Liver (tissue), 9 donors: Measurements from ENCODE around the gene ANXA3. TPM values are rescaled to one million over a fixed set of nuclear protein-coding genes. Genes with fewer than 3 reads are reported as not detected.

Source experiments
- DNase-seq: peaks from one replicate; pipeline ENCODE4 v3.0.0-alpha.2; 2017; ENCODE audit warnings: low spot score
- H3K27ac ChIP-seq, 2 donors: one replicate each; pipeline ENCODE4 v1.7.0; 2013; ENCODE audit warnings: inconsistent platforms in 2 of 2, low read length in 2 of 2, control low read depth in 1 of 2, low read depth in 1 of 2, mild to moderate bottlenecking in 1 of 2
- H3K27me3 ChIP-seq, 4 donors: one replicate each; pipeline versions ENCODE4 v1.6.1 to v1.7.0; 2013; ENCODE audit warnings: low read length in 3 of 4, inconsistent platforms in 1 of 4, mild to moderate bottlenecking in 1 of 4, moderate library complexity in 1 of 4; ENCODE audit not compliant: control insufficient read depth in 4 of 4, insufficient read depth in 4 of 4
- H3K36me3 ChIP-seq, 4 donors: one replicate each; pipeline versions ENCODE4 v1.6.1 to v1.7.0; 2013; ENCODE audit warnings: low read length in 3 of 4, mild to moderate bottlenecking in 3 of 4, low read depth in 1 of 4, moderate library complexity in 1 of 4; ENCODE audit not compliant: control insufficient read depth in 4 of 4, insufficient read depth in 3 of 4
- H3K4me1 ChIP-seq, 4 donors: one replicate each; pipeline versions ENCODE4 v1.6.1 to v1.7.0; 2013; ENCODE audit warnings: low read length in 3 of 4, mild to moderate bottlenecking in 3 of 4, moderate library complexity in 1 of 4; ENCODE audit not compliant: control insufficient read depth in 4 of 4, insufficient read depth in 4 of 4
- H3K4me3 ChIP-seq, 3 donors: one replicate each; pipeline versions ENCODE4 v1.6.1 to v1.7.0; 2013; ENCODE audit warnings: low read length in 3 of 3, control low read depth in 1 of 3, low read depth in 1 of 3, mild to moderate bottlenecking in 1 of 3
- H3K9ac ChIP-seq, 2 donors: one replicate each; pipeline ENCODE4 v1.7.0; 2013; ENCODE audit warnings: low read length in 2 of 2, mild to moderate bottlenecking in 2 of 2, moderate library complexity in 2 of 2, control low read depth in 1 of 2, low read depth in 1 of 2
- H3K9me3 ChIP-seq, 4 donors: one replicate each; pipeline versions ENCODE4 v1.6.1 to v1.7.0; 2013; ENCODE audit warnings: low read length in 3 of 4; ENCODE audit not compliant: control insufficient read depth in 4 of 4
- ATF3 ChIP-seq: IDR thresholded peaks from 2 replicates; pipeline ENCODE4 v1.6.1; 2016; ENCODE audit warnings: antibody characterized with exemption
- CTCF ChIP-seq: fragments of 150-350 bp; IDR thresholded peaks from 2 replicates; pipeline ENCODE4 v1.5.1; 2017; ENCODE audit warnings: improper control_type of control experiment, low read depth, low read length; ENCODE audit not compliant: missing input control
- EGR1 ChIP-seq, 2 donors: IDR thresholded peaks; 2 replicates each; pipeline ENCODE4 v1.6.1; 2016 to 2018; ENCODE audit warnings: antibody characterized with exemption in 2 of 2, low read depth in 2 of 2
- FOXA1 ChIP-seq: IDR thresholded peaks from 2 replicates; pipeline ENCODE4 v1.6.1; 2016; ENCODE audit warnings: antibody characterized with exemption
- FOXA2 ChIP-seq: IDR thresholded peaks from 2 replicates; pipeline ENCODE4 v1.6.1; 2016; ENCODE audit warnings: antibody characterized with exemption
- GABPA ChIP-seq, 2 donors: IDR thresholded peaks in 1 of 2; conservative IDR thresholded peaks in 1 of 2; 2 replicates each; pipeline ENCODE4 v1.6.1; 2016; ENCODE audit warnings: antibody characterized with exemption in 2 of 2, mild to moderate bottlenecking in 1 of 2, moderate library complexity in 1 of 2
- HNF4G ChIP-seq: IDR thresholded peaks from 2 replicates; pipeline ENCODE4 v1.6.1; 2016; ENCODE audit warnings: antibody characterized with exemption
- JUND ChIP-seq, 2 donors: IDR thresholded peaks; 2 replicates each; pipeline ENCODE4 v1.6.1; 2016; ENCODE audit warnings: antibody characterized with exemption in 2 of 2
- NR2F2 ChIP-seq: IDR thresholded peaks from 2 replicates; pipeline ENCODE4 v1.6.1; 2016; ENCODE audit warnings: antibody characterized with exemption
- RAD21 ChIP-seq, 2 donors: IDR thresholded peaks; 2 replicates each; pipeline ENCODE4 v1.6.1; 2016; ENCODE audit warnings: antibody characterized with exemption in 2 of 2, mild to moderate bottlenecking in 2 of 2
- RXRA ChIP-seq, 2 donors: IDR thresholded peaks; 2 replicates each; pipeline ENCODE4 v1.6.1; 2017 to 2018; ENCODE audit warnings: antibody characterized with exemption in 2 of 2, mild to moderate bottlenecking in 1 of 2
- TAF1 ChIP-seq: conservative IDR thresholded peaks from 2 replicates; pipeline ENCODE4 v1.6.1; 2016; ENCODE audit warnings: antibody characterized with exemption, mild to moderate bottlenecking
- YY1 ChIP-seq: IDR thresholded peaks from 2 replicates; pipeline ENCODE4 v1.6.1; 2016; ENCODE audit warnings: antibody characterized with exemption, mild to moderate bottlenecking
- ZBTB33 ChIP-seq: IDR thresholded peaks from 2 replicates; pipeline ENCODE4 v1.6.1; 2016; ENCODE audit warnings: antibody characterized with exemption
- WGBS: extraction: QIAGEN DNeasy Blood & Tissue Kit; methylation state at CpG from one replicate; pipeline ENCODE4 v1.1.7; 2013; 5-methylcytosine and 5-hydroxymethylcytosine counted together
- polyA plus RNA-seq, 2 donors: library from polyadenylated mRNA; stranded (reverse) in 1 of 2; unstranded in 1 of 2; fragments of 200-250 nt in 1 of 2; fragments of >200 nt in 1 of 2; fragmentation: Nextera tagmentation in 1 of 2; extraction: Ambion mirVana in 1 of 2; gene quantifications; one replicate each; pipeline versions ENCODE4 v1.2.1 to v1.2.3, GENCODE V29; 2013 to 2015
- total RNA-seq, 2 donors: library from RNA; depleted of rRNA; stranded (reverse); fragments of >200 nt; gene quantifications; one replicate each; pipeline ENCODE4 v1.2.3, GENCODE V29; 2014
- TF ChIP-seq, protein P1 (sequence below): IDR thresholded peaks from 2 replicates; pipeline ENCODE4 v1.6.1; 2016; ENCODE audit warnings: antibody characterized with exemption, mild to moderate bottlenecking
- TF ChIP-seq, protein P2 (sequence below): IDR thresholded peaks from 2 replicates; pipeline ENCODE4 v1.6.1; 2016; ENCODE audit warnings: antibody characterized with exemption
- donor health status: healthy.
- donor health status: healthy.
- donor health status: healthy.
- donor health status: healthy.
- donor health status: healthy.

Gene ANXA3
- total and polyA plus RNA-seq, 4 donors: 1.7 to 16.4 (median 3.4) TPM

DNA sequence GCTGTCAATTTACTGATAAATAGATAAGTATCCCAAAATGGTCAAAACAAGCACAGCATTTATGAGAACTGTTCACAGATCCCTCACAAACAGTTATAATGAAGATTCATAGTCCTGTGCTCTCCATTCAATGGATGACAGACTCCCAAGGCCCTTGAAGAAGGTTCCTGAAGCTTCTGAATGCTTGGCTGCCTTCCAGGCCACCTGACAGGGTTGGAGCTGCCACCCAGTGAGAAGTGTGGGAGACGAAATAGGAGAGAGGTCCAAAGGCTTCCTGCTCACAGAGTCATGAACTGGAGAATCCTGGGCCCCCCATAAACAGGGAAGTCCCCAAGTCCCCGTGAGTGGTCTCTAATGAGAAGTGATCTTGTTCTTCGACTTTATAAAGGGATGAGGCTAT is 26.0 kb upstream of the ANXA3 start:
- H3K27ac ChIP-seq: no peak overlapping the region
- no peaks in the 10 kb centered on the region for H3K36me3 ChIP-seq
- no peaks in the 10 kb centered on the region for H3K4me1 ChIP-seq
- no peak for DNase-seq
- TF ChIP-seq EGR1 (IDR thresholded peaks at IDR 0.05; ENCODE audit: low read depth in 2 of 2): no peak
- no peak for TF ChIP-seq YY1
- no peak for TF ChIP-seq HNF4G
- no peak for TF ChIP-seq CTCF
- no peak for TF ChIP-seq GABPA (IDR thresholded peaks at IDR 0.05 in 1 of 2, conservative IDR thresholded peaks at IDR 0.05 in 1 of 2)
- TF ChIP-seq NR2F2: no peak
- TF ChIP-seq ATF3: no peak
- TF ChIP-seq, protein P1, sequence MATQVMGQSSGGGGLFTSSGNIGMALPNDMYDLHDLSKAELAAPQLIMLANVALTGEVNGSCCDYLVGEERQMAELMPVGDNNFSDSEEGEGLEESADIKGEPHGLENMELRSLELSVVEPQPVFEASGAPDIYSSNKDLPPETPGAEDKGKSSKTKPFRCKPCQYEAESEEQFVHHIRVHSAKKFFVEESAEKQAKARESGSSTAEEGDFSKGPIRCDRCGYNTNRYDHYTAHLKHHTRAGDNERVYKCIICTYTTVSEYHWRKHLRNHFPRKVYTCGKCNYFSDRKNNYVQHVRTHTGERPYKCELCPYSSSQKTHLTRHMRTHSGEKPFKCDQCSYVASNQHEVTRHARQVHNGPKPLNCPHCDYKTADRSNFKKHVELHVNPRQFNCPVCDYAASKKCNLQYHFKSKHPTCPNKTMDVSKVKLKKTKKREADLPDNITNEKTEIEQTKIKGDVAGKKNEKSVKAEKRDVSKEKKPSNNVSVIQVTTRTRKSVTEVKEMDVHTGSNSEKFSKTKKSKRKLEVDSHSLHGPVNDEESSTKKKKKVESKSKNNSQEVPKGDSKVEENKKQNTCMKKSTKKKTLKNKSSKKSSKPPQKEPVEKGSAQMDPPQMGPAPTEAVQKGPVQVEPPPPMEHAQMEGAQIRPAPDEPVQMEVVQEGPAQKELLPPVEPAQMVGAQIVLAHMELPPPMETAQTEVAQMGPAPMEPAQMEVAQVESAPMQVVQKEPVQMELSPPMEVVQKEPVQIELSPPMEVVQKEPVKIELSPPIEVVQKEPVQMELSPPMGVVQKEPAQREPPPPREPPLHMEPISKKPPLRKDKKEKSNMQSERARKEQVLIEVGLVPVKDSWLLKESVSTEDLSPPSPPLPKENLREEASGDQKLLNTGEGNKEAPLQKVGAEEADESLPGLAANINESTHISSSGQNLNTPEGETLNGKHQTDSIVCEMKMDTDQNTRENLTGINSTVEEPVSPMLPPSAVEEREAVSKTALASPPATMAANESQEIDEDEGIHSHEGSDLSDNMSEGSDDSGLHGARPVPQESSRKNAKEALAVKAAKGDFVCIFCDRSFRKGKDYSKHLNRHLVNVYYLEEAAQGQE: no peak
- TF ChIP-seq JUND (IDR thresholded peaks at IDR 0.05): no peak
- TF ChIP-seq TAF1: no peak
- TF ChIP-seq, protein P2, sequence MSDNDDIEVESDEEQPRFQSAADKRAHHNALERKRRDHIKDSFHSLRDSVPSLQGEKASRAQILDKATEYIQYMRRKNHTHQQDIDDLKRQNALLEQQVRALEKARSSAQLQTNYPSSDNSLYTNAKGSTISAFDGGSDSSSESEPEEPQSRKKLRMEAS: no peak
- no peak for TF ChIP-seq RAD21 (IDR thresholded peaks at IDR 0.05)
- H3K9ac ChIP-seq: no peak overlapping the region
- H3K4me3 ChIP-seq: no peak overlapping the region
- 75% methylated on average over 3 of the region's 3 CpGs for WGBS
- H3K9me3 ChIP-seq: no peaks in the 10 kb centered on the region
- no peaks in the 10 kb centered on the region for H3K27me3 ChIP-seq

DNA sequence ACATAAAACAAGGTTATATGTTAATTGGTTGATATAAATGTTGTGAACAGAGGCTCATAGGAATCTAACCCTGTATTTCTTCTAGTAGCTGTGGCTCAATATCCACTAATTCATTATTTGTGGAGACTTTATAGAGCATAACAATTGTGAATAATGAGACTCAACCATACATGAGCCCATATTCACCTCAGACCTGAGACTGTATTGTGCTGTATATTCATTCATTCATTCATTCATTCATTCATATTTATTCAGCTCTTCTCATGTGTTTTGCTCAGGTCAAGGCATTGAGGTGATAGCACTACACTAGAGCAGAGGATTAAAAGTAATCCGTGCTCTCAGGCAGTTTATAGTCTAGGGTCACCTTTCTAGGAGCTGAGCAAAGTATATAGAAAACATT is 24.5 kb upstream of the ANXA3 start:
- 99% methylated on average over 1 of the region's 1 CpG for WGBS
- DNase-seq: no peak
- Histone ChIP-seq H3K4me1 (no peaks in the 10 kb centered on the region), H3K9ac (no peak overlapping the region), H3K27ac (no peak overlapping the region), H3K9me3 (no peaks in the 10 kb centered on the region), H3K27me3 (no peaks in the 10 kb centered on the region), H3K36me3 (no peaks in the 10 kb centered on the region), H3K4me3 (no peak overlapping the region)
- TF ChIP-seq HNF4G (no peak), FOXA1 (no peak), EGR1 (IDR thresholded peaks at IDR 0.05; ENCODE audit: low read depth in 2 of 2) (no peak), RAD21 (IDR thresholded peaks at IDR 0.05) (no peak), JUND (IDR thresholded peaks at IDR 0.05) (no peak), FOXA2 (no peak), NR2F2 (no peak), ZBTB33 (no peak), GABPA (IDR thresholded peaks at IDR 0.05 in 1 of 2, conservative IDR thresholded peaks at IDR 0.05 in 1 of 2) (no peak), ATF3 (no peak), RXRA (IDR thresholded peaks at IDR 0.05) (no peak), CTCF (no peak)
- TF ChIP-seq, protein P1: no peak
- TF ChIP-seq, protein P2: no peak
